ENCODE results near the gene CDH12. TPM values are rescaled to one million over a fixed set of nuclear protein-coding genes. Genes with fewer than 3 reads are reported as not detected.

The CDH12 gene
- total RNA-seq, 1 experiment from 2014 or later: not detected

- Histone ChIP-seq H3K9me3 (ENCODE audit: control insufficient read depth in 1 of 2, insufficient read depth in 1 of 2, low read depth in 1 of 2, low read length in 2 of 2) (peaks cover 6% of the 10 kb centered on the region in 2 experiments; a peak in 3 of 4 replicates), H3K27me3 (ENCODE audit: insufficient read depth, low read length) (no peaks in the 10 kb centered on the region), H3K36me3 (ENCODE audit: control insufficient read depth in 1 of 2, insufficient read depth in 2 of 2, low read length in 2 of 2) (no peaks in the 10 kb centered on the region), H2AFZ (ENCODE audit: low read depth, low read length, poor library complexity, severe bottlenecking) (no peak overlapping the region), H4K20me1 (ENCODE audit: insufficient read depth) (no peaks in the 10 kb centered on the region), H3K27ac (ENCODE audit: low read depth, low read length) (no peak overlapping the region), H3K9ac (ENCODE audit: low read length) (no peak overlapping the region), H3K79me2 (ENCODE audit: insufficient read depth, low read length) (no peaks in the 10 kb centered on the region), H3K4me3 (replicated peaks in 1 of 2; ENCODE audit: low read depth in 1 of 2, low read length in 2 of 2) (no peak overlapping the region), H3K9me2 (ENCODE audit: insufficient read depth) (no peaks in the 10 kb centered on the region), H3K4me2 (ENCODE audit: low read length) (no peak overlapping the region), H3K4me1 (ENCODE audit: control insufficient read depth in 1 of 2, insufficient read depth in 2 of 2, low read length in 2 of 2) (no peaks in the 10 kb centered on the region)
- no peak for TF ChIP-seq CEBPB (IDR thresholded peaks at IDR 0.05; ENCODE audit: low read depth)
- no peak for TF ChIP-seq EZH2 (IDR thresholded peaks at IDR 0.05)
- TF ChIP-seq POLR2A (IDR thresholded peaks at IDR 0.05; ENCODE audit: borderline replicate concordance, extremely low read depth, insufficient read depth, insufficient read length): no peak
- TF ChIP-seq FOSL1 (IDR thresholded peaks at IDR 0.05; ENCODE audit: low read depth): no peak
- TF ChIP-seq SIN3A (IDR thresholded peaks at IDR 0.05; ENCODE audit: low read depth): no peak
- no peak for TF ChIP-seq CBX3 (IDR thresholded peaks at IDR 0.05; ENCODE audit: low read depth)
- TF ChIP-seq RAD21 (IDR thresholded peaks at IDR 0.05; ENCODE audit: low read depth): no peak
- no peak for TF ChIP-seq EGR1 (IDR thresholded peaks at IDR 0.05; ENCODE audit: low read depth)
- no peak for TF ChIP-seq EZH2phosphoT487 (IDR thresholded peaks at IDR 0.05; ENCODE audit: borderline replicate concordance)
- intact Hi-C loops (cut with micrococcal nuclease): no loop called here
- ChIA-PET RAD21 (ENCODE audit: low non-redundant PET in 1 of 2, low total read pairs in 2 of 2, uncharacterized antibody in 2 of 2, unreplicated experiment in 2 of 2) (no interaction called here), POLR2A (no interaction called here), CTCF (no interaction called here)
- ATAC-seq (no peak), DNase-seq (ENCODE audit: low read depth, low spot score) (no peak)
- BruUV-seq (replicated peaks): no TSS peak
These were observed 533.3 kb downstream of the CDH12 start for GRCh38 chr5:22319798-22320197.

DNA sequence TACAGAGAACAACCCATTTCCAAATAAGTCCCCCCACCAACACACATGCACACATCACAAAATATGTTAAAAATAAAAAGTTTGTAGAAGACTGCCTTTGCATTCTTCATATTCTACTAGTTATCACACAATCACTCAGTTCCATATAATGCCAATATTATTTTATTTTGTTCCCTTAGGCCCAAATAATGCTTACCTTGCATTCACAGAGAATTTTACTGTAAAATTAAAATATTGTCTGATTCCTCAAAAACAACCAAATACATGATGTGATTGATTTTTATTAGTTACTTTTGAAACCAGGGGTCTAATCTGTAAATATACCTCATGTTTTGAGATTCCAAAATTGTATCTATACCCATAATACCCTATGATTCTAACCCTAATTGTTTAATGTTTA lies 536.9 kb downstream of the CDH12 start:
- no peaks in the 10 kb centered on the region for H3K4me1 ChIP-seq (ENCODE audit: control insufficient read depth in 1 of 2, insufficient read depth in 2 of 2, low read length in 2 of 2)
- H2AFZ ChIP-seq (ENCODE audit: low read depth, low read length, poor library complexity, severe bottlenecking): no peak overlapping the region
- no peaks in the 10 kb centered on the region for H3K9me2 ChIP-seq (ENCODE audit: insufficient read depth)
- ChIA-PET POLR2A (no interaction called here), CTCF (no interaction called here), RAD21 (ENCODE audit: low non-redundant PET in 1 of 2, low total read pairs in 2 of 2, uncharacterized antibody in 2 of 2, unreplicated experiment in 2 of 2) (interaction anchor here in 1 of 2 experiments (0.6 kb wide), 1 partner anchor 79 kb away, joined by 3 read pairs; no protein-coding TSS in a partner anchor)
- H4K20me1 ChIP-seq (ENCODE audit: insufficient read depth): no peaks in the 10 kb centered on the region
- DNase-seq (ENCODE audit: low read depth, low spot score) (no peak), ATAC-seq (no peak)
- peaks cover 10 to 11% of the 10 kb centered on the region in 2 experiments for H3K9me3 ChIP-seq (ENCODE audit: control insufficient read depth in 1 of 2, insufficient read depth in 1 of 2, low read depth in 1 of 2, low read length in 2 of 2)
- H3K9ac ChIP-seq (ENCODE audit: low read length): no peak overlapping the region
- no TSS peak for BruUV-seq (replicated peaks)
- no peak overlapping the region for H3K4me2 ChIP-seq (ENCODE audit: low read length)
- no peaks in the 10 kb centered on the region for H3K36me3 ChIP-seq (ENCODE audit: control insufficient read depth in 1 of 2, insufficient read depth in 2 of 2, low read length in 2 of 2)
- no peak overlapping the region for H3K27ac ChIP-seq (ENCODE audit: low read depth, low read length)
- intact Hi-C loops (cut with micrococcal nuclease): no loop called here
- H3K27me3 ChIP-seq (ENCODE audit: insufficient read depth, low read length): no peaks in the 10 kb centered on the region
- no peak overlapping the region for H3K4me3 ChIP-seq (replicated peaks in 1 of 2; ENCODE audit: low read depth in 1 of 2, low read length in 2 of 2)
- no peaks in the 10 kb centered on the region for H3K79me2 ChIP-seq (ENCODE audit: insufficient read depth, low read length)
- TF ChIP-seq SIN3A (IDR thresholded peaks at IDR 0.05; ENCODE audit: low read depth) (no peak), FOSL1 (IDR thresholded peaks at IDR 0.05; ENCODE audit: low read depth) (no peak), YY1 (IDR thresholded peaks at IDR 0.05; ENCODE audit: extremely low read depth, insufficient replicate concordance, low read depth, low read length) (no peak), TCF7L2 (IDR thresholded peaks at IDR 0.05; ENCODE audit: borderline replicate concordance, extremely low read depth, insufficient read depth, insufficient read length) (no peak), ATF3 (IDR thresholded peaks at IDR 0.05) (no peak), ZFX (IDR thresholded peaks at IDR 0.05) (no peak), EZH2phosphoT487 (IDR thresholded peaks at IDR 0.05; ENCODE audit: borderline replicate concordance) (no peak), ZNF274 (IDR thresholded peaks at IDR 0.05; ENCODE audit: low read depth, low read length) (no peak), RAD21 (IDR thresholded peaks at IDR 0.05; ENCODE audit: low read depth) (no peak)
- TF ChIP-seq, protein P1, sequence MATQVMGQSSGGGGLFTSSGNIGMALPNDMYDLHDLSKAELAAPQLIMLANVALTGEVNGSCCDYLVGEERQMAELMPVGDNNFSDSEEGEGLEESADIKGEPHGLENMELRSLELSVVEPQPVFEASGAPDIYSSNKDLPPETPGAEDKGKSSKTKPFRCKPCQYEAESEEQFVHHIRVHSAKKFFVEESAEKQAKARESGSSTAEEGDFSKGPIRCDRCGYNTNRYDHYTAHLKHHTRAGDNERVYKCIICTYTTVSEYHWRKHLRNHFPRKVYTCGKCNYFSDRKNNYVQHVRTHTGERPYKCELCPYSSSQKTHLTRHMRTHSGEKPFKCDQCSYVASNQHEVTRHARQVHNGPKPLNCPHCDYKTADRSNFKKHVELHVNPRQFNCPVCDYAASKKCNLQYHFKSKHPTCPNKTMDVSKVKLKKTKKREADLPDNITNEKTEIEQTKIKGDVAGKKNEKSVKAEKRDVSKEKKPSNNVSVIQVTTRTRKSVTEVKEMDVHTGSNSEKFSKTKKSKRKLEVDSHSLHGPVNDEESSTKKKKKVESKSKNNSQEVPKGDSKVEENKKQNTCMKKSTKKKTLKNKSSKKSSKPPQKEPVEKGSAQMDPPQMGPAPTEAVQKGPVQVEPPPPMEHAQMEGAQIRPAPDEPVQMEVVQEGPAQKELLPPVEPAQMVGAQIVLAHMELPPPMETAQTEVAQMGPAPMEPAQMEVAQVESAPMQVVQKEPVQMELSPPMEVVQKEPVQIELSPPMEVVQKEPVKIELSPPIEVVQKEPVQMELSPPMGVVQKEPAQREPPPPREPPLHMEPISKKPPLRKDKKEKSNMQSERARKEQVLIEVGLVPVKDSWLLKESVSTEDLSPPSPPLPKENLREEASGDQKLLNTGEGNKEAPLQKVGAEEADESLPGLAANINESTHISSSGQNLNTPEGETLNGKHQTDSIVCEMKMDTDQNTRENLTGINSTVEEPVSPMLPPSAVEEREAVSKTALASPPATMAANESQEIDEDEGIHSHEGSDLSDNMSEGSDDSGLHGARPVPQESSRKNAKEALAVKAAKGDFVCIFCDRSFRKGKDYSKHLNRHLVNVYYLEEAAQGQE (IDR thresholded peaks at IDR 0.05; ENCODE audit: low read depth): no peak
- TF ChIP-seq, protein P2, sequence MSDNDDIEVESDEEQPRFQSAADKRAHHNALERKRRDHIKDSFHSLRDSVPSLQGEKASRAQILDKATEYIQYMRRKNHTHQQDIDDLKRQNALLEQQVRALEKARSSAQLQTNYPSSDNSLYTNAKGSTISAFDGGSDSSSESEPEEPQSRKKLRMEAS (IDR thresholded peaks at IDR 0.05): no peak
